Epidermal melanocyte (primary cell): ENCODE results near the gene ESRP2.

Experiments used
- DNase-seq: peaks from one replicate; pipeline ENCODE4 v3.0.0; 2011; ENCODE audit warnings: low spot score; ENCODE audit not compliant: insufficient read length

ESRP2 gene

GRCh38 chr16:68264128-68265077, 28.5 kb upstream of the ESRP2 start, which contains the start of gene SLC7A6:
TSS of gene SLC7A6 (plus strand) at chr16:68264526. CDS start at chr16:68274727, 10,201 bp downstream.
- peak; percentile 63 for DNase-seq

- no peak for DNase-seq
Measured at GRCh38 chr16:68263559-68264127, 27.7 kb upstream of the ESRP2 start.

- no peak for DNase-seq
Measured at GRCh38 chr16:68259007-68259825, 23.3 kb upstream of the ESRP2 start.

- DNase-seq: peak; percentile 46
Measured at GRCh38 chr16:68257906-68258800, 22.2 kb upstream of the ESRP2 start.

- no peak for DNase-seq
Measured at GRCh38 chr16:68257251-68257905, 21.5 kb upstream of the ESRP2 start.

- DNase-seq: no peak
Measured at GRCh38 chr16:68255712-68256111, 19.8 kb upstream of the ESRP2 start.

- no peak for DNase-seq
Measured at GRCh38 chr16:68253721-68254120, 17.8 kb upstream of the ESRP2 start.

- peak; percentile 53 for DNase-seq
Measured at GRCh38 chr16:68252383-68252782, 16.5 kb upstream of the ESRP2 start.

- no peak for DNase-seq
Measured at GRCh38 chr16:68251832-68252231, 15.9 kb upstream of the ESRP2 start.

GRCh38 chr16:68250951-68251350, 15.0 kb upstream of the ESRP2 start:
- DNase-seq: no peak

- DNase-seq: no peak
Measured at GRCh38 chr16:68249371-68249770, 13.4 kb upstream of the ESRP2 start.

GRCh38 chr16:68247932-68248331, 12.0 kb upstream of the ESRP2 start:
- DNase-seq: no peak

- DNase-seq: no peak
Measured at GRCh38 chr16:68247400-68247799, 11.5 kb upstream of the ESRP2 start.

GRCh38 chr16:68246666-68247065, 10.7 kb upstream of the ESRP2 start:
- peak; percentile 52 for DNase-seq

- no peak for DNase-seq
Measured at GRCh38 chr16:68246121-68246520, 10.2 kb upstream of the ESRP2 start.

GRCh38 chr16:68244903-68245853, 9.3 kb upstream of the ESRP2 start, which contains the start of gene PLA2G15:
TSS of gene PLA2G15 (plus strand) at chr16:68245373. CDS start at chr16:68245427, 54 bp downstream.
- DNase-seq: peak; percentile 76

- DNase-seq: no peak
Measured at GRCh38 chr16:68244481-68244902, 8.6 kb upstream of the ESRP2 start.

- DNase-seq: no peak
Measured at GRCh38 chr16:68242926-68243858, 7.3 kb upstream of the ESRP2 start.
